A549 (cell line): ENCODE results near the gene MYRFL. TPM values are rescaled to one million over a fixed set of nuclear protein-coding genes. Genes with fewer than 3 reads are reported as not detected.

Experiments used
- EHF ChIP-seq: fragments of 250-450 bp; sonication (Bioruptor Pico); IDR thresholded peaks from 2 replicates; pipeline ENCODE4 v1.5.0; 2020; ENCODE audit warnings: mild to moderate bottlenecking
- ELK1 ChIP-seq: fragments of 150-350 bp; IDR thresholded peaks from 2 replicates; pipeline ENCODE4 v1.6.1; 2014; ENCODE audit warnings: low read depth, mild to moderate bottlenecking, low read length
- FOSB ChIP-seq: fragments of 250-450 bp; sonication (Bioruptor Pico); IDR thresholded peaks from 2 replicates; pipeline ENCODE4 v1.5.0; 2020; ENCODE audit warnings: mild to moderate bottlenecking, moderate library complexity
- JUN ChIP-seq, 2 experiments: fragments of >200 bp; sonication (Bioruptor Twin); formaldehyde crosslinking; IDR thresholded peaks; 2 replicates in 1 of 2; 3 replicates in 1 of 2; pipeline ENCODE4 v1.6.1; 2016 to 2017
- KDM1A ChIP-seq: fragments of 200-600 bp; sonication (generic); IDR thresholded peaks from 2 replicates; pipeline ENCODE4 v1.6.1; 2016; ENCODE audit warnings: low read depth, mild to moderate bottlenecking
- MAX ChIP-seq: IDR thresholded peaks from 2 replicates; pipeline ENCODE4 v1.6.1; 2012
- RARB ChIP-seq: fragments of 250-450 bp; sonication (Bioruptor Pico); IDR thresholded peaks from 2 replicates; pipeline ENCODE4 v1.8.0; 2021; ENCODE audit warnings: mild to moderate bottlenecking, moderate library complexity
- RFX5 ChIP-seq: fragments of 450-650 bp; IDR thresholded peaks from 2 replicates; pipeline ENCODE4 v1.7.1; 2014; ENCODE audit warnings: antibody characterized with exemption, mild to moderate bottlenecking, moderate library complexity
- SMC3 ChIP-seq: fragments of >200 bp; sonication (Bioruptor Twin); formaldehyde crosslinking; IDR thresholded peaks from 3 replicates; pipeline ENCODE4 v1.6.1; 2018; ENCODE audit warnings: inconsistent platforms
- polyA plus RNA-seq, 4 experiments: library from polyadenylated mRNA; depleted of rRNA in 3 of 4; stranded (reverse); fragments of >200 nt; fragmentation: RNase III in 1 of 4; extraction: RNeasy Plus Mini Kit Qiagen cat#74134 plus additional on column Dnase treatment in 1 of 4; gene quantifications; 2 replicates in 3 of 4; 3 replicates in 1 of 4; pipeline ENCODE4 v1.2.3, GENCODE V29; 2011 to 2017

The MYRFL gene
- polyA plus RNA-seq, 2 of the 4 experiments (the other 2 are of a cell fraction), result 0.04 TPM; not detected in 1

- no peak for TF ChIP-seq MAX
- no peak for TF ChIP-seq JUN (IDR thresholded peaks at IDR 0.05)
- no peak for TF ChIP-seq SMC3
- TF ChIP-seq FOSB (CRISPR knock-in tag), result no peak
- no peak for TF ChIP-seq EHF
- TF ChIP-seq ELK1, result no peak
- no peak for TF ChIP-seq RARB (CRISPR knock-in tag)
- TF ChIP-seq RFX5, result no peak
- TF ChIP-seq KDM1A, result no peak
- TF ChIP-seq, all 56 proteins: peak for 0
These were observed 182.7 kb downstream of the MYRFL start (continued) for GRCh38 chr12:70007687-70008086.

Other genes with a start within 250 kb of the MYRFL start
- gene CCT2, start 239.8 kb upstream of the MYRFL start, polyA plus RNA-seq (2011; rRNA removed), result 492 and 548 TPM in 2 replicates
- gene CCT2, start 239.8 kb upstream of the MYRFL start, polyA plus RNA-seq (2017; fragmentation: RNase III; extraction: RNeasy Plus Mini Kit Qiagen cat#74134 plus additional on column Dnase treatment), result 437 to 442 TPM (median 441 TPM) in 3 replicates
- not detected in 2 replicates for gene LRRC10, start 214.3 kb upstream of the MYRFL start, polyA plus RNA-seq (2011; rRNA removed)
- gene LRRC10, start 214.3 kb upstream of the MYRFL start, polyA plus RNA-seq (2017; fragmentation: RNase III; extraction: RNeasy Plus Mini Kit Qiagen cat#74134 plus additional on column Dnase treatment), result not detected in 3 replicates
- gene BEST3, start 125.9 kb upstream of the MYRFL start, polyA plus RNA-seq (2011; rRNA removed), result 0.57 and 0.61 TPM in 2 replicates
- gene BEST3, start 125.9 kb upstream of the MYRFL start, polyA plus RNA-seq (2017; fragmentation: RNase III; extraction: RNeasy Plus Mini Kit Qiagen cat#74134 plus additional on column Dnase treatment), result 0.78 to 1.2 TPM (median 0.93 TPM) in 3 replicates
- gene RAB3IP, start 86.4 kb upstream of the MYRFL start, polyA plus RNA-seq (2011; rRNA removed), result 46.4 and 47.9 TPM in 2 replicates
- 11.5 to 14.2 TPM (median 12.1 TPM) in 3 replicates for gene RAB3IP, start 86.4 kb upstream of the MYRFL start, polyA plus RNA-seq (2017; fragmentation: RNase III; extraction: RNeasy Plus Mini Kit Qiagen cat#74134 plus additional on column Dnase treatment)